ENCODE measurements around the gene HMOX1.

Gene HMOX1

DNA sequence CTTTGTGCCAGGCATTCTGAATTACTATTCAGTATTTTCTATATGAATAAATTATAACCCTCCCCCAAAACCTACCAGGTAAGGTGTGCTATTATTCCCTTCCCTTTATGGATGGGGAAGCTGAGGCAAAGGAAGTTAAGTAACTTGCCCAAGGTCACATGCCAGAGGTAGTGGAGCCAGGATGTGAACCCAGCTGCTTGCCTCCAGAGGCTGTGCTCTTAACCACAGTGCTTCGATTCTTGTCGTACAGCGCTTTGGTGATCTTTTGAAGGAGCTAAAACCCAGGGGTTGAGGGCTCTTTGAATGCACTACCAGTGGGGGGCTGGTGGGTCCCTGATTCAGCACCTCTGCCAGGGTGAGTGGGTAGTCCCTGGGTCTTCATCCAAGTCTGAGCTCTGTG is 37.8 kb downstream of the HMOX1 start:
- Histone ChIP-seq H3K4me3 (ENCODE audit: insufficient read depth, low read length, poor library complexity, severe bottlenecking) (no peak overlapping the region), H3K4me2 (ENCODE audit: low read depth, low read length, poor library complexity, severe bottlenecking) (no peak overlapping the region), H3K9me2 (replicated peaks; ENCODE audit: insufficient read depth, low read length) (no peaks in the 10 kb centered on the region), H2AFZ (ENCODE audit: low read depth, low read length, severe bottlenecking) (no peak overlapping the region), H3K27ac (ENCODE audit: low read depth, low read length) (no peak overlapping the region), H3K9me3 (ENCODE audit: insufficient read depth, low read length) (no peaks in the 10 kb centered on the region), H4K20me1 (ENCODE audit: low read depth, low read length) (no peaks in the 10 kb centered on the region), H3F3A (ENCODE audit: insufficient read depth) (no peaks in the 10 kb centered on the region), H3K79me2 (ENCODE audit: insufficient read depth, low read length) (no peaks in the 10 kb centered on the region), H3K36me3 (ENCODE audit: low read length) (no peaks in the 10 kb centered on the region; the same call in 1 of the 2 replicates), H3K27me3 (ENCODE audit: low read length) (no peaks in the 10 kb centered on the region), H3K9ac (ENCODE audit: low read length) (no peak overlapping the region)
- TF ChIP-seq EZH2phosphoT487 (conservative IDR thresholded peaks at IDR 0.05; ENCODE audit: low read length) (no peak), CTCF (IDR thresholded peaks at IDR 0.05; ENCODE audit: insufficient read depth, low read length, poor library complexity, severe bottlenecking) (no peak)

DNA sequence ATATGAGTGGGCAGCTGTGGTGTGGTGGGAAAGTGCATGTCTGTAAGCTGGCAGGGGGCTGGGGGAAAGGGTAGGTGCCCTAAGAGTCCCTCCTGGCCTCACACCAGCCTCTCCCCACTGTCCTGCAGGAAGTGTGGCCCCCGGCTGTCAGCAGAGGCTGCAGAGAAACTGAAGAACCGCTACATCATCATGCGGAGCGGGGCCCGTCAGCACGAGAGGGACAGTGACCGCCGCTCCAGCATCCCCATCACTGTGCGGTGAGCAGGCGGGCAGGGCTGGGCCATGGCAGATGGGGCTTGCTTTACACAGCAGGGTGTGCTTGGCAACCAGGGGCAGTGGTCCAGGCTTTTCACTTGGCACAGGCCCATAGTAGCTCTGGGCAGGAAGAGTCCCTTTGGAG is 38.9 kb downstream of the HMOX1 start:
- Histone ChIP-seq H2AFZ (ENCODE audit: low read depth, low read length, severe bottlenecking) (no peak overlapping the region), H3K9me2 (replicated peaks; ENCODE audit: insufficient read depth, low read length) (no peaks in the 10 kb centered on the region), H3F3A (ENCODE audit: insufficient read depth) (no peaks in the 10 kb centered on the region), H3K4me3 (ENCODE audit: insufficient read depth, low read length, poor library complexity, severe bottlenecking) (no peak overlapping the region), H4K20me1 (ENCODE audit: low read depth, low read length) (no peaks in the 10 kb centered on the region), H3K4me2 (ENCODE audit: low read depth, low read length, poor library complexity, severe bottlenecking) (no peak overlapping the region), H3K9ac (ENCODE audit: low read length) (no peak overlapping the region), H3K27me3 (ENCODE audit: low read length) (no peaks in the 10 kb centered on the region), H3K79me2 (ENCODE audit: insufficient read depth, low read length) (no peaks in the 10 kb centered on the region), H3K36me3 (ENCODE audit: low read length) (no peaks in the 10 kb centered on the region; the same call in 1 of the 2 replicates), H3K27ac (ENCODE audit: low read depth, low read length) (no peak overlapping the region), H3K9me3 (ENCODE audit: insufficient read depth, low read length) (no peaks in the 10 kb centered on the region)
- TF ChIP-seq EZH2phosphoT487 (conservative IDR thresholded peaks at IDR 0.05; ENCODE audit: low read length) (no peak), CTCF (IDR thresholded peaks at IDR 0.05; ENCODE audit: insufficient read depth, low read length, poor library complexity, severe bottlenecking) (no peak)

- H3K36me3 ChIP-seq (ENCODE audit: low read length): no peaks in the 10 kb centered on the region; the same call in 1 of the 2 replicates
- H3K9ac ChIP-seq (ENCODE audit: low read length): no peak overlapping the region
- H3K27ac ChIP-seq (ENCODE audit: low read depth, low read length): no peak overlapping the region
- no peaks in the 10 kb centered on the region for H3K27me3 ChIP-seq (ENCODE audit: low read length)
- H2AFZ ChIP-seq (ENCODE audit: low read depth, low read length, severe bottlenecking): no peak overlapping the region
- no peak overlapping the region for H3K4me3 ChIP-seq (ENCODE audit: insufficient read depth, low read length, poor library complexity, severe bottlenecking)
- no peak for TF ChIP-seq EZH2phosphoT487 (conservative IDR thresholded peaks at IDR 0.05; ENCODE audit: low read length)
- no peak for TF ChIP-seq CTCF (IDR thresholded peaks at IDR 0.05; ENCODE audit: insufficient read depth, low read length, poor library complexity, severe bottlenecking)
- no peaks in the 10 kb centered on the region for H3K9me2 ChIP-seq (replicated peaks; ENCODE audit: insufficient read depth, low read length)
- H3K4me2 ChIP-seq (ENCODE audit: low read depth, low read length, poor library complexity, severe bottlenecking): no peak overlapping the region
- no peaks in the 10 kb centered on the region for H3F3A ChIP-seq (ENCODE audit: insufficient read depth)
- H3K9me3 ChIP-seq (ENCODE audit: insufficient read depth, low read length): no peaks in the 10 kb centered on the region
- H3K79me2 ChIP-seq (ENCODE audit: insufficient read depth, low read length): no peaks in the 10 kb centered on the region
- H4K20me1 ChIP-seq (ENCODE audit: low read depth, low read length): no peaks in the 10 kb centered on the region
These were observed 40.2 kb downstream of the HMOX1 start for GRCh38 chr22:35421121-35421520.
